A204.1 (cell line): ENCODE results near the gene WDR89.
"Not testable (repeated sequence)": the region's sequence is repeated elsewhere in the genome, so short reads cannot be mapped to it uniquely, and the experiment has no call there.

Experiments
- FAIRE-seq: peaks from 2 replicates; lab custom pipeline; 2012; peaks lifted over from hg19 to GRCh38; lab: Jason Lieb, UNC

The WDR89 gene

DNA sequence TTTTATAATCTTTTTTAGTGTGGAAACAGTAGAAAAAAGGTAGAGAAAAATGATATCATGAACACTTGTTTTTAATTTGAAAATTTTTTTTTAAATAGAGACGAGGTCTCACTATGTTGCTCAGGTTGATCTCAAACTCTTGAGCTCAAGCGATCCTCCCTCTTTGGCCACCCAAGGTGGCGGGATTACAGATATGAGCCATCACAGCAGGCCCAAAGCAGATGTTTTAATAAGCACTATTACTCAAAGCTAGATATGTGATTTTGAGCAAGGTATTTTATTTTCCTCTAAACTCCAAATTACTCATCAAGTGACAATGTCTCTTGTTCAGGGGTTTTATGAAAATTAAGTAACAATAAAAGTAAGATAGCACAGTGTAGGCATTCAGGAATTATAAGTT is 10.7 kb upstream of the WDR89 start:
- no peak for FAIRE-seq

- no peak for FAIRE-seq
Observed at GRCh38 chr14:63650256-63650952, 8.7 kb upstream of the WDR89 start.

GRCh38 chr14:63647696-63648410 is 6.2 kb upstream of the WDR89 start:
- FAIRE-seq: no peak

- FAIRE-seq: no peak
Observed at GRCh38 chr14:63644741-63645140, 3.1 kb upstream of the WDR89 start.

DNA sequence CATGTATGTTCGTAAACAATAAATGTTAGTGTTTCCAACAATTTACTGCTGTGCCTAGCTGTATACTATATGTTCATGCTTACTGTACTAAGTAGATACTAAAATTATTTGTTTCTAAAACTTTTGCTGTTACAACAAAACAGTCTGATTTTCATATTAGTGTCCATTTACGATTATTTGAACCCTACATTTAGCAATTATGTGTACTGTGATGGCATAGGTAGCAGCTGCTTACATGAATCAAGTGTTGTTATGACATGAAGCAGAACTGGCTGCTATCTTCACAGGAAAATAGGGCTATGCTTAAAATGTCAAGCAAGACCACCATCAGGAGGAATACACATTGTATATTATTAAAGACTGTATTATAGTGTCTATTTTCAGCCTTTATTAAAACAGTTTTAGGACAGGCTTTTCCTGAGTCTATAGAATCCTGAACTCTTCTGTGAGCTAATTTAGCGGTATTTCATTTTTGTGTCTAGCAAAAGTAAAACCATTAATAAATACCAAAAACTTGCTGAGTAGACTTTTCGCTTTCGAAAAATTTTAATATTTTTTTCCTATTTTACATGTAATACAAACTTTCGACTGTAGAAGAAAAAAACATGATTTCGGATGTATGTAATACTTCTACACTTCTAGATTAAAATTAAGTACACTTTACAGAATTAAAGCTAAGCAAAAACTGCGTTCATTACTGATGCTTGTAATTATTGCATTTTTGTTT is 1.1 kb upstream of the WDR89 start:
- FAIRE-seq: no peak

DNA sequence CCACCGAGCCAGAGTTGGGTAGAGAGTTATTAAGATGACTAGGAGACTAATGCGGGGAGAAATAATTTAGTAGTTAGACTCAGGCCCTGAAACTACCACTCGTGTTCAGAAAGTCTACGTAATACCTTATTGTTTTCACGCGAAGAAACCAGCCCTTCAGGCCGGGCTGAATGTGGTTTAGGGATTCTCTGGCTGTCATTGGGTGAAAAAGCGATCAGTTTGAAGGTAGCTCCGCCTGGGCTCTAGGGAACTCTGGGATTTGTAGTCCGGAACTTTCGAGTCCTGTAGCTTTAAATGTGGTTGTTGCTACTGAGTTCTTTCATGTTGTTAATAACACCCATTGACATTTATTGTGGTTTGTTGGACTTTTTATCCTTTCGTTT is 549 bp upstream of the WDR89 start:
- FAIRE-seq: no peak

- FAIRE-seq: no peak
Observed at GRCh38 chr14:63638493-63638892, 3.2 kb downstream of the WDR89 start.

- FAIRE-seq: not testable (repeated sequence)
Observed at GRCh38 chr14:63636094-63636635, 5.5 kb downstream of the WDR89 start.

- FAIRE-seq: no peak
Observed at GRCh38 chr14:63633801-63634200, 7.9 kb downstream of the WDR89 start.

DNA sequence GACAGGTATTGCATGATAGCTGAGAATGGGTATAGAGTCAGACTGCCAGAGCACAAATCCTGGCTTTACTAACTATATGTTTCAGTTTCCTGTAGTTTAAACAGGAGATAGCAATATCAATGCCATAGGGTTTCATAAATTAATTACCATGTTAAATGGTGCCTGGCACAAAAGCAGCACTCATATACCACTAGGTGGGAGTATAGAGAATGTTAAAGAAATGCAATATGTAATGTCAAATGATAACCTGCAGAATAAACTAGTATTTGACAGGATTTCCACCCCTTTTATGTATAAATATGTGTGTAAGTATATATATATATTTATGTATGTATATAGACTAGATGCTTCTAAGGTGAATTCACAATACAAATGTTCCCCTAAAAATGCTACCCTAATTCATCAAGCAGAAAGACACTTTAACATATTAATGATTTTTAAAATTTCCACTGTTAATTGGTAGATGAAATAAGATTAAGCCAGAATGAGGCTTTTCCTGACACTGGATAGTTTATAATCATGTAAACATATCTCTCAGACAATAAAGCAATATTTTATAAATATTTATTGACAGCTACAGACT is 8.6 kb downstream of the WDR89 start:
- FAIRE-seq: peak; percentile 87

DNA sequence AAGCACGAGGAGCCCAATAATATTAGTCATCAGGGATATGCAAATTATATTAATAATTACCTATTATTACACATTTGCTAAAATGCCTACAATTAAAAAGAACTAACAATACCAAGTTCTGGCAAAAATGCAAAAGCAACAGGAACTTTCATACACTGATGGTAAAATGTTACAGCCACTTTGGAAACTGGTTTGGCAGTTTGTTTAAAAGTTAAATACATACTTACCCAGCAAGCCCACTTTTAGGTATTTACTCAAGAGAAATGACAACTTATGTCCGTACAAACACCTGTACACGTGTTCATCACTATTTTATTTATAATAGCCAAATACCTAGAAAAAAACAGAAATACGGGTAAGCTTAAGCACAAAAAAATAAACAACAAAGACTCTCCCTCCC is 17.0 kb downstream of the WDR89 start:
- no peak for FAIRE-seq

- FAIRE-seq: no peak
Observed at GRCh38 chr14:63624203-63624602, 17.5 kb downstream of the WDR89 start.

DNA sequence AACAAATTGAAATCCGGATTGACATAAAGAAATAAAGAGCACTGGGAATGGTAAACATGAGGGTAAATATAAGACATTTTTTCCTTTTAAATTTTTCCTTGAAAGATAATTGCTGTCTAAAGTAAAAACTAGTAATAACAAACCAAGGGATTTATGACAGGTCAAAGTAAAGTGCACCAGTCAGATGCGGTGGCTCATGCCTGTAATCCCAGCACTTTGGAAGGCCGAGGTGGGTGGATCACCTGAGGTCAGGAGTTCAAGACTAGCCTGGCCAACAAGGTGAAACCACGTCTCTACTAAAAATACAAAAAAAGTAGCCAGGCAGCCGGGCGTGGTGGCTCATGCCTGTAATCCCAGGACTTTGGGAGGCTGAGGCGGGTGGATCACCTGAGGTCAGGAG is 19.7 kb downstream of the WDR89 start:
- FAIRE-seq: not testable (repeated sequence)

DNA sequence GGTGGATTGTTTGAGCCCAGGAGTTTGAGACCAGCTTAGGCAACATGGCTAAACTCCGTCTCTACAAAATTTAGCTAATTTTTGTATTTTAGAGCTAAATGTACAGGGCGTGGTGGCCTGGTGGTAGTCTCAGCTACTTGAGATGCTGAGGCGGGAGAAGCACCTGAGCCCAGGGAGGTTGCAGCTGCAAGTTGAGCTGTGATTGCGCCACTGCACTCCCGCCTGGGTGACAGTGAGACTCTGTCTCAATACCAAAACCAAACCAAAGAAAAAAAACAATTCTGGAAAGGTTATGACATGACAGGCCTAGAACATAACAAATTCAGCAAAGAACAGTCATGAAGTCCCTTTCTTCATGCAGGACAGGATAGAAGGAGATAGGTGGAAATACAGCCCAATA is 25.7 kb downstream of the WDR89 start:
- FAIRE-seq: no peak

- FAIRE-seq: no peak
Observed at GRCh38 chr14:63614679-63615363, 26.9 kb downstream of the WDR89 start.

DNA sequence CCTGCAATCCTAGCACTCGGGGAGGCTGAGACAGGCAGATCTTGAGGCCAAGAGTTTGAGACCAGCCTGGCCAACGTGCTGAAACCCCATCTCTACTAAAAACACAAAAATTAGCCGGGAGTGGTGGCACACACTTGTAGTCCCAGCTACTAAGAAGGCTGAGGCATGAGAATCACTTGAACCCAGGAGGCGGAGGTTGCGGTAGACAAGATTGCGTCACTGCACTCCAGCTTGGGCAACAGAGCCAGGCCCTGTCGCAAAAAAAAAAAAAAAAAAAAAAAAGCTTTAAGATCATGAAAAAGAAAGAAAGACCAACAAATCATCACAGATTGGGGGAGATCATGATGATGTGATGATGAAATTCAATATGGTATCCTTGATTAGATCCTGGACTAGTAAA is 30.6 kb downstream of the WDR89 start:
- no peak for FAIRE-seq

GRCh38 chr14:63605041-63605532 is 36.6 kb downstream of the WDR89 start:
- no peak for FAIRE-seq

GRCh38 chr14:63604626-63605025 is 37.0 kb downstream of the WDR89 start:
- FAIRE-seq: no peak

DNA sequence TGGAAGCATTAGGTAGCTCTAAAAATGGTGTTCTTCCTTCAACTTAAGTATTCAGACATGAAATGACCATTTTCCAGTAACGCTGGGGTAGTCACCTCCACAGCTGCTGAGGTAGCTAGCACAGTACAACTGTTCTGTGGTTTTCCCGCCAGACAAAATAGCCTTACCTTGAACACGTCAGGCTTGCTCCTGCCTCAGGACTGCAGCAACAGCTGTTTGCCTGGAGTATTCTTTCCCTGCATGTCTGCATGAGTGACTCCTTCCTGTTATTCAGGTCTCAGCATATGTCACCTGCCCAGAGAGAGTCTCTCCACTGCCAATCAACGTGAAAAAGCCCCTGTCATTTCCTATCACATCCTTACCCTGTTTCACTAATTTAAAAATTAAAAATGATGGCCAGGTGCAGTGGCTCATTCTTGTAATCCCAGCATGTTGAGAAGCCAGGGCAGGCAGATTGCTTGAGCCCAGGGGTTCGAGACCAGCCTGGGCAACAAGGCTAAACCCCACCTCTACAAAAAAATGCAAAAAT is 37.9 kb downstream of the WDR89 start:
- FAIRE-seq: no peak

GRCh38 chr14:63598807-63599206 is 42.9 kb downstream of the WDR89 start:
- FAIRE-seq: no peak

GRCh38 chr14:63596998-63597658 is 44.5 kb downstream of the WDR89 start:
- FAIRE-seq: no peak
